ENCODE results near the gene CLTB. TPM values are rescaled to one million over a fixed set of nuclear protein-coding genes. Genes with fewer than 3 reads are reported as not detected.

CLTB gene
- total and polyA plus RNA-seq, 10 of the 15 experiments (the other 5 are each of a cell fraction or from before 2014, with no cell fraction given): 1.6 to 52.8 (median 36.9) TPM

GRCh38 chr5:176353533-176353932, 62.8 kb downstream of the CLTB start:
- DNase-seq (ENCODE audit: low read depth, low spot score) (no peak), FAIRE-seq (no peak), ATAC-seq (no peak)
- H3K4me3 ChIP-seq: no peak overlapping the region
- peaks cover 4% of the 10 kb centered on the region; the same call in 1 of the 2 replicates for H4K20me1 ChIP-seq (ENCODE audit: control insufficient read depth, insufficient read depth)
- H3K4me1 ChIP-seq (ENCODE audit: control insufficient read depth, insufficient read depth, low read length): peaks cover 4% of the 10 kb centered on the region
- no peak overlapping the region for H2AFZ ChIP-seq (ENCODE audit: control insufficient read depth, low read depth, low read length)
- ChIA-PET SMC1A (ENCODE audit: uncharacterized antibody, unreplicated experiment) (interaction anchor here (1.7 to 4.3 kb wide), 2 partner anchors 8 to 10 kb away, joined by 3 to 36 read pairs; partner anchors contain the start of gene KIAA1191), CTCF (no interaction called here), POLR2A (interaction anchor here (1.4 to 4.0 kb wide), 3 partner anchors 8 to 26 kb away, joined by 4 to 41 read pairs (median 4); partner anchors contain the start of gene KIAA1191), RAD21 (ENCODE audit: unreplicated experiment) (interaction anchor here (0.6 to 3.9 kb wide), 2 partner anchors 8 to 772 kb away, joined by 3 to 29 read pairs; partner anchors contain the start of gene KIAA1191)
- H3K27me3 ChIP-seq (replicated peaks in 1 of 2; ENCODE audit: control insufficient read depth in 2 of 2, insufficient read depth in 2 of 2, low read length in 1 of 2): no peaks in the 10 kb centered on the region
- H3K9me3 ChIP-seq (replicated peaks; ENCODE audit: control insufficient read depth, insufficient read depth, low read length): no peaks in the 10 kb centered on the region
- no peak overlapping the region for H3K9ac ChIP-seq (ENCODE audit: control insufficient read depth, insufficient read depth, low read length)
- in situ Hi-C loops (cut with MboI) (no loop called here), intact Hi-C loops (cut with micrococcal nuclease; ENCODE audit: unreplicated experiment) (no loop called here)
- H3K4me2 ChIP-seq (ENCODE audit: control insufficient read depth, insufficient read depth): no peak overlapping the region
- H3K79me2 ChIP-seq (ENCODE audit: control insufficient read depth, insufficient read depth, low read length): peaks cover 20% of the 10 kb centered on the region
- BruUV-seq (replicated peaks): no TSS peak
- H3K27ac ChIP-seq (ENCODE audit: control insufficient read depth, insufficient read depth): no peak overlapping the region
- peaks cover 14 to 15% of the 10 kb centered on the region in 2 experiments for H3K36me3 ChIP-seq (ENCODE audit: control insufficient read depth in 2 of 2, insufficient read depth in 2 of 2, low read length in 1 of 2)
- 98% methylated on average over 4 of the region's 4 CpGs for WGBS (ENCODE audit: insufficient coverage, insufficient replicate concordance, low lambda C conversion rate, missing lambda C conversion rate)
- TF ChIP-seq ATF3 (IDR thresholded peaks at IDR 0.05; ENCODE audit: borderline replicate concordance, extremely low read depth, low read depth, low read length): no peak
- TF ChIP-seq SKIL (IDR thresholded peaks at IDR 0.05; ENCODE audit: low read depth, poor library complexity, severe bottlenecking): no peak
- TF ChIP-seq TARDBP (IDR thresholded peaks at IDR 0.05; ENCODE audit: borderline replicate concordance): no peak
- no peak for TF ChIP-seq ZBTB33 (IDR thresholded peaks at IDR 0.05)
- no peak for TF ChIP-seq SUZ12 (IDR thresholded peaks at IDR 0.05; ENCODE audit: unreplicated experiment)
- no peak for TF ChIP-seq HSF1 (IDR thresholded peaks at IDR 0.05; ENCODE audit: low read depth, low read length)
- no peak for TF ChIP-seq CHD1 (IDR thresholded peaks at IDR 0.05; ENCODE audit: low read depth, low read length)
- TF ChIP-seq PKNOX1 (IDR thresholded peaks at IDR 0.05): no peak
- no peak for TF ChIP-seq SP1 (IDR thresholded peaks at IDR 0.05; ENCODE audit: low read depth, low read length)
- no peak for TF ChIP-seq ZNF384 (IDR thresholded peaks at IDR 0.05; ENCODE audit: borderline replicate concordance, low read depth, low read length)
- no peak for TF ChIP-seq MTA2 (IDR thresholded peaks at IDR 0.05; ENCODE audit: low read depth)
- TF ChIP-seq FOXK2 (IDR thresholded peaks at IDR 0.05): no peak
- TF ChIP-seq CBX5 (IDR thresholded peaks at IDR 0.05; ENCODE audit: low read depth): no peak
- no peak for TF ChIP-seq MAX (IDR thresholded peaks at IDR 0.05; ENCODE audit: low read depth, low read length)
- TF ChIP-seq CREM (IDR thresholded peaks at IDR 0.05; ENCODE audit: low read depth): no peak
- TF ChIP-seq SREBF2 (IDR thresholded peaks at IDR 0.05; ENCODE audit: low read length): no peak

All from GM12878 (cell line).